NOMO-1 treated with dmso at 0.1 percent for 144 hours (cell line): ENCODE data around the gene CCDC18.
"Not testable (repeated sequence)": the region's sequence is repeated elsewhere in the genome, so short reads cannot be mapped to it uniquely, and the experiment has no call there.

Source experiments
- DNase-seq: peaks from one replicate; lab custom pipeline; 2025; ENCODE audit not compliant: unreplicated experiment; lab: John Stamatoyannopoulos, UW

CCDC18 gene, protein sequence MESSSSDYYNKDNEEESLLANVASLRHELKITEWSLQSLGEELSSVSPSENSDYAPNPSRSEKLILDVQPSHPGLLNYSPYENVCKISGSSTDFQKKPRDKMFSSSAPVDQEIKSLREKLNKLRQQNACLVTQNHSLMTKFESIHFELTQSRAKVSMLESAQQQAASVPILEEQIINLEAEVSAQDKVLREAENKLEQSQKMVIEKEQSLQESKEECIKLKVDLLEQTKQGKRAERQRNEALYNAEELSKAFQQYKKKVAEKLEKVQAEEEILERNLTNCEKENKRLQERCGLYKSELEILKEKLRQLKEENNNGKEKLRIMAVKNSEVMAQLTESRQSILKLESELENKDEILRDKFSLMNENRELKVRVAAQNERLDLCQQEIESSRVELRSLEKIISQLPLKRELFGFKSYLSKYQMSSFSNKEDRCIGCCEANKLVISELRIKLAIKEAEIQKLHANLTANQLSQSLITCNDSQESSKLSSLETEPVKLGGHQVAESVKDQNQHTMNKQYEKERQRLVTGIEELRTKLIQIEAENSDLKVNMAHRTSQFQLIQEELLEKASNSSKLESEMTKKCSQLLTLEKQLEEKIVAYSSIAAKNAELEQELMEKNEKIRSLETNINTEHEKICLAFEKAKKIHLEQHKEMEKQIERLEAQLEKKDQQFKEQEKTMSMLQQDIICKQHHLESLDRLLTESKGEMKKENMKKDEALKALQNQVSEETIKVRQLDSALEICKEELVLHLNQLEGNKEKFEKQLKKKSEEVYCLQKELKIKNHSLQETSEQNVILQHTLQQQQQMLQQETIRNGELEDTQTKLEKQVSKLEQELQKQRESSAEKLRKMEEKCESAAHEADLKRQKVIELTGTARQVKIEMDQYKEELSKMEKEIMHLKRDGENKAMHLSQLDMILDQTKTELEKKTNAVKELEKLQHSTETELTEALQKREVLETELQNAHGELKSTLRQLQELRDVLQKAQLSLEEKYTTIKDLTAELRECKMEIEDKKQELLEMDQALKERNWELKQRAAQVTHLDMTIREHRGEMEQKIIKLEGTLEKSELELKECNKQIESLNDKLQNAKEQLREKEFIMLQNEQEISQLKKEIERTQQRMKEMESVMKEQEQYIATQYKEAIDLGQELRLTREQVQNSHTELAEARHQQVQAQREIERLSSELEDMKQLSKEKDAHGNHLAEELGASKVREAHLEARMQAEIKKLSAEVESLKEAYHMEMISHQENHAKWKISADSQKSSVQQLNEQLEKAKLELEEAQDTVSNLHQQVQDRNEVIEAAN (N-terminal part only)

DNA sequence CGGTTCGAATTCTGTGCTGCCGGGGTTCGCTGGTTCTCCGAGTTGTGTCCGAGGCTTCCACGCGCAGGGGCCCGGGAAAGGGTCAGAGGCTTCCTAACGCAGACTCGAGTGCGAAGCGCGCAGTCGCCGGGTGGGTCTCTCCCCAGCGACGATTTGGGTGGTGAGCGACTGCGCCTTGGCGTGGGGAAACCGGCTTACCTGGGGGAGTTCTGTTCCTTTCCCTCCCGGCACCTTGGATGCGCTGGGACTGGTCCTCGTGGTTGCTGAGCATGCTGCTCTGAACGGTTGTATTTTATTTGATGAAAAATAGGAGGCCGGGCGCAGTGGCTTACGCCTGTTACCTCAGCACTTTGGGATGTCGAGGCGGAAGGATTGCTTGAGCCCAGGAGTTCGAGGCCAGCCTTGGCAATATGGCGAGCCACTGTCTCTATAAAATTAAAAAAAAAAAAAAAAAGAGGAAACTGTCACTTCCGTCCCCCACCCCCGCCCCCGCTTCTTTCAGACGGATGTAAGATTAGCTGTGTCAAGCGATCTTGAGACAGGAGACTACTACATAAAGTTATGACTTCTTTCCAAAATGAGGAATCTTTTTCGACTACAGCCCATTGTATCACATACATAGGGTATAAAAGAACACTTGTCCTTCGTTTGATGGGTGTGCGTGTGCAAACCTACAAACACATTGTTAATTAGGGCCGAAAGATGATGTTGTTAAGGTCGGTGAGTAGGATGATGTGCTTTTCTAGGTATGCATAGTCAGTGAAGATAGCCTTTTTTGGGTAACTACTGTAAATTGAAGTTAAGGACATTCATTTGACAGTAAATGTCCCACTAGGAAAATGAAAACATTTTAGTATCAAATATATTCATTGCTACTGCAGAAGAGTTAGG lies at the start of gene CCDC18:
TSS of gene CCDC18 (plus strand) at position 2 of the 891 bp plus-strand sequence. CDS start 2,638 bp downstream, outside the sequence.
- peak; percentile 25 for DNase-seq

DNA sequence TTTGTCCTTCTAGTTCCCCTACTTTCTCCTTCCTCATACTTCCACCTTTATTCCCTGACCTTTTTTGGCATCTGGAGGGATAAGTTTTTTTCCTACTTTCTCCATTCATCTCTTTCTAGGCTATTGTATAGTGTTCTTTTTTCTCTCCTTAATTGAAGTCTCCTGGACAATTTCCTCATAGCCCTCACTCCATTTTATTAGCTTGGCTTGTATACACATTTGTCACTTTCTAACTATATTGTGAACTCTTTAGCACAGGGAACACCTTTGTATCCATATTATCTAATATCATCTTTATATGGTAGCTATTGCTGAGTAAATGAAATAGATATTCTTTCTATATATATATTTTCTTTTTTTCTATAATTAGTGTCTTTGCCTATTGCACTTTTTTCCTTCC lies 47.9 kb upstream of the CCDC18 start:
- no peak for DNase-seq

DNA sequence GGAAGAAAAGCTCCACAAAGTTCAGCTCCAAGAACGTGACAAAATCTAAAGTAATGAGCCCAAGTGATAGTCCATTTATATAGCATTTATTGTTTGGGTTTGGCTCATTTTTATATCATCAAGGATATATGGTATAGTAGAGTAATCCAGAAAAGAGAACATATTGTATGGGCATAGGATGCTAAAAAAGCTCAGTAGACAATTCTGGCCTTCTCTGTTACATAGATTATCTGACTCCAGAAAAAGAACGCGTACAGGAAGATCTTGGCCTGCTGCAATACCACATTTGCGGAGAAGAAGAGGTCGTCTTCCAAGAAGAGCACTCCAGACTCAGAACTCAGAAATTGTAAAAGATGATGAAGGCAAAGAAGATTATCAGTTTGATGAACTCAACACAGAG lies 44.1 kb upstream of the CCDC18 start:
- no peak for DNase-seq

DNA sequence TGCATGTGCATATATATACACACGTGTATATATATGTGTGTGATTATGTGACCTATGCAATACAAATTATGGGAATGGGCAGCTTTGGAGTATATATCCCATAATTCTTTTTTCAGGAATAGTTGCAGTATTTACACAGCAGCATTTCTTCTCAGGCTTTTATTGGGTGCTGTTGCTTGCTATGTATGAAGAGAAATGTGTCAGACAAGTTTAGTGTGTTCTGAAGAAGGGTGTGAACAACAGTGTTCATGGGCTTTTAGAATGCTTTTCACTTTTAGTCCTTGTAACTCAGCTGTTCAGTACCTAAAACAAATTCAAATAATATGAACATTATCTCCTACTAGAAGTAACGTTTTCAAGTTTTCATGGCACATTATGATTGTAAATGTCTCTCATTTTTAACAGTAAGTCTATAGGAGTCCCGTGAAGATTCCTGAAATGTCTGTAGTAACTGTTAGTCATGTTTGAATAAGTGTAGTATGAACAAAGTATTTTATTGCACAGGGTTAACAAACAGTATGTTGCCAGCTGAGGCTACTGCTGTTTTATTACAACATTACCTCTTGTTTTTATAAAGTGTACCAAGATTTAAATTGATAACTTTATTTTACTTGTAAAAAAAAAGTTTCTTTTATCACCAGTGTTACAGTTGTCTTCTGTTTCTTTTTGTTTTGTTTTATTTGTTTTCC lies 42.8 kb upstream of the CCDC18 start:
- no peak for DNase-seq

DNA sequence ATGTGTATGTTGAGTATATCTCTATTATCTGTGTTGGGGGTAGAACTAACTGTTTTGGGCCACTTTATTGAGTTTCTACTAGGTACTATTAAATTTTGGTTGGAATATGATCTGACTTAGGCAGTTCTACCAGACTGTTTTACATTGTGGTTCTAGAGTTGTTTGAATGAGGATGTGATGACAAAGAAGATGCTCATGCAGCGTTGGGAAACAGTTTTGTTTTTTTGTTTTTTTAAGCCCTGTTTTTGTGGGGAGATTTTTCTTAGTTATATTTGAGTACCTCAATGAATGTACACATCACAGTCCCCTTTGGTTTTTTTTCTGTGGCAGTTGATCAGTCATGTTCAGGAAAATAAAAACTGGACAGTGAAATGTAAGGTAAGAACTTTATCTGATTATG lies 40.4 kb upstream of the CCDC18 start:
- no peak for DNase-seq

DNA sequence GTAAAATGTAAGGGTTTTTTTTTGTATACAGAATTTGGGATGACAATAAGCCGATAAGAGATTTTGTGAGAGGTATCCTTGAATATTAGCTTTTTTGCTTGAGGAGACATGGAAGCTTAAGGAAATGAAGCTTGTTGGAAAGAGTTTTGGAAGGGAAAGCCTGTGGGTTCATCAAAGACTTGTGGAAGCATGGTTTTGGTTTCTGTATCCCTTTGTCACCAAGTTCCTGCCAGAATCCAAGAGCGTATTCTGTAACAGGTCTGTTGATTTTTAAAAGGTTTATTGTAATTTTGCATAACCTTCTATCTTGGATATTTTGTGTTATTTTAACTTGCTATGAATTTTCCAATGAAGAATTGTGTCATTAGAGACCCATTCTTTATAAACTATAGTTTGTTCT lies 38.4 kb upstream of the CCDC18 start:
- no peak for DNase-seq

DNA sequence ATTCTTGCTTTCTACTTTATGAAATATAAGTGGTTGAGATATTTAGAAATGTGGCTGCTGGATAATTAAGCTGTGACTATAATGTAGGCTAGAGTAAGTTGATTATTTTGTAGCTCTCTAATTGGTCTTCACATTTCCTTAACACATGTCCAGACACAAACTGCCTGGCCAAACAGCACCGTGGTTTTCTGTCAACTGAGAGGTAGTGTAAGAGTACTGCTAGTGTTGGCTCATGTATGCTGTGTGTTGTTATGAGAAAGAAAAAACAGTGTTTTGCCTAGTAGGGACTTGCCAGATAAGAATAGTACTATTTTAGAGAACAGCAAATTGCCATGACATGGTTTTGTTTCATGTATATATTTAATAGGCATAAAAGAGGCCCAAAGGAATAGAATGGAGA lies 37.4 kb upstream of the CCDC18 start:
- DNase-seq = no peak

DNA sequence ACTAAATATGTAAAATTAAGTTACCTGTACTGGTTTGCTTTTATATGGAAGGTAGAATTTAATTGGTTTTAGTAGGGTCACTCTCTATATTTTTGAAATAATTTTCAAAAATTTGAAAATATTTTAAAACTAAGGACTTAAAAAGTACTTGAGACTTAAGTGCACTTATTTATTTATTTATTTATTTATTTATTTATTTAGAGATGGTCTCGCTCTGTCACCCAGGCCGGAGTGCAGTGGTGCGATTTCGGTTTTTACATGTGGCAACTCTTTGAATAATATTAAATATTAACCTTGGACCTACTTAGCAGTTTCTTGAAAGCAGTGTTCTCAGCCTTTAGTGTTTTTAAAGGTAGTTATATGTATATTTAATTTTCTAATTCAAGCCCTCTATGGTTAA lies 36.8 kb upstream of the CCDC18 start:
- DNase-seq = no peak

DNA sequence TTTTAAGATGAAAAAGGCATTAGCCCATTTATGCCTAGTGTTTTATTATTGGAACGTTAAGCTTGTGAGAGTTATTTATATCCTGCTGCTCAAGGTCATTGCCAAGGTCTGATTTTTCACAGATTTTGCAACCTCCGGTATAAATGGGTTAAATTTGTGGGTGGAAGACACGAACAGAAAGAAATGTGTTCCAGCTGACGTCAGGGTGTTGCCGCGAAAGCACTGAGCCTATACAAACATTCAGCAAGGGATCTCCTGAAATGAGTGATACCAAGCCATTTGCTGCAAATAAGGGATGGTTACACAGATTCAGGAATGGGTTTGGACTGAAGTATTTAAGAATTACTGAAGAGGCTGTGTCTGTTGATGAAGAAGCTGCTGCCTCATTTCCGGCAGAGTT lies 32.5 kb upstream of the CCDC18 start:
- no peak for DNase-seq

DNA sequence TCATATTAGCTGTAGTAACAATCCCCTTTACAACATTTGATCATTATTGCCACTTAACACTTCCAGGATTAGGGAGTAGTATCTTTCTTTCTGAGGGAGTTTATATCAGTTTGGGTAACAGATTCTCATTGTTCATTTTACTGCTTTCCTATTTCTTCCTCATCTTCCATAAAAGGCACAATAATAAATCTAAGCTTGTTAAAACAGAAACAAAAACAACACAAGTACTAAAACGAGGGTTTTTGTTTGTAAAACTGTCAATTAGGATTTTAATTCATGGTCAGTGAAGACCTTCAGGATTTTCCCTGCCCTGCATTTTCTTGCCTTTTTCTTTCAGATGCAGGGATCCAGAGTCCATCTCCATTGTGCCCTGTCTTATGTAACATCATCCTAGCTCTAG lies 29.8 kb upstream of the CCDC18 start:
- DNase-seq = no peak

DNA sequence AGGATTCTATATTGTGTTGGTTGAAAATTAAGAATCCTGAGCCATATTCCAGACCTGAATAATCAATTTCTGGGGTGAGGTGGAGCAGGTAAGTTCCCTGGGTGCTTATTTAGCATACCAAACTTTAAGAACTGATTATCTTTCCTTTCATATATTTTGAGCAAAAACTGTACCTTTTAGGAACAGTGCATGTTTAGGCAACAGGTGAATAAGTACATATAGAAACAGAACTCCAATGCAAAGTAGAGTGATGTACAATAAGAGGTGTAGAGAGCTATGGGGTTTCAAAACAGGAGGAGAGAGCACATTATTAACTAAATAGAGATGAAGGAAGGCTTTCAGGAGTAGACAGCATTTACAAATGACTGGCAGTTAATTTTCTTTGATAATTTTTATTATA lies 29.1 kb upstream of the CCDC18 start:
- DNase-seq = no peak

DNA sequence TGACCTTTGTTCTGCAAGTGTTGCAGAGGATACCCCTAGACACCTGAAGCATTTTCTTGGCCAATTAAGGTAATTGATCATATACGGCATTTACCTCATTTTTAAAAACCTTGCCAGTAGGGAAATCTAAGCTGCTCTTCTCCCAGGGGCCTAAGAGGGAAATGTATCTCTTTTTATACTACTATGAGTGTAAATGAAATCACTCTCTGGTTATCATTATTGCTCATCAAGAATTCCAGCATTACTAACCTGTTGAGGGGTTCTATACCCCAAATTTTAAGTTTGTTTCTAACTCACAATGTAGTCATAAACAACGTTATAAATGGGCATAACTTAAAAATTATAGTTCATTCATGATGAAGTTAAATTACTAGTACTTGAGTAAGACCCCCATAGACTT lies 27.7 kb upstream of the CCDC18 start:
- DNase-seq = no peak

DNA sequence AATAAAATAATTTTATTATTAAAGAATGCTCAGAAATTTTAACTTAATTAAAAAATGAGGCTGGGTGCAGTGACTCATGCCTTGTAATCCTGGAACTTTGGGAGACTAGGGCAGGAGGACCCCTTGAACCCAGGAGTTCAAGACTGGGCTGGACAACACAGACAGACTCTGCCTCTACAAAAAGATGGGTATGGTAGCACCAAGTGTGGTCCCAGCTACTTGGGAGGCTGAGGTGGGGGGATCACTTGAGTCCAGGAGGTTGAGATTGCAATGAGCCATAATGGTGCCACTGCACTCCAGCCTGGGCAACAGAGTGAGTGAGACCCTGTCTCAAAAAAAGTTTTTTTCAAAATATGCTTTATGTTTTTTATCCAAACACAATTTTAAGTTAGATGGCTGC lies 25.6 kb upstream of the CCDC18 start:
- no peak for DNase-seq

DNA sequence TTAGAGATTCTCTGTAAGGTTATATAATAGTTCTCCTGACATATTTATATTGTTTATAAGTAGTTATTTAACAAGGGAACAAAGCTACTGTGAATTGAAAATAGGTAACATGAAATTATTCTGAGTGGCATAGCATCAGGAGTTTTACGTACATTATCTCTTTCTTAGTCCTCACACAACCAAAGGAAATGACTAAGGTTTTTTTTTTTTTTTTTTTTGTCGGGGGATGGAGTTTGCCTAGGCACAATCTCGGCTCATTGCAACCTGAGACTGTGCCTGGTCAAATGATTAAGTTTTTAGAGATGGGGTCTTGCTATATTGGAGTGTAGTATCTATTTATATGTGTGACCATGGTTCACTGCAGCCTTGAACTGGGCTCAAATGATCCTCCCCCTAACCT lies 25.2 kb upstream of the CCDC18 start:
- no peak for DNase-seq

DNA sequence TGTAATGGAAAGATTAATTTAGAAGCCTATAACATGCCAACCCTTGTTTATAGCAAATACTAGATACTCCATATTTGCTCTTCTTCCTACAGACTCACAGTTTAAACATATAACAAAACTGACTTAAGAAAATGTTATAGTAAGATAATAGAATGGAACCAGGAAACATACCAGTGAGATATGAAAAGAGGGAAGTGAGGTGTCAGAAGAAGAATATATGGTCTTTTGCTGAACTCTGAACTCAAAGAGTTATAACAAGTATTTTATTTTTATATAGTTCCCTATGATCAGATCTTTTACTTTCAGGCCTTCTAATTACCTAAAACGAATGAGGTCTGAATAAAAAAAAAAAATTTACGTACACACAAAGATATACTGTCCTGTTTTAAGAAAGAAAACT lies 21.2 kb upstream of the CCDC18 start:
- no peak for DNase-seq

DNA sequence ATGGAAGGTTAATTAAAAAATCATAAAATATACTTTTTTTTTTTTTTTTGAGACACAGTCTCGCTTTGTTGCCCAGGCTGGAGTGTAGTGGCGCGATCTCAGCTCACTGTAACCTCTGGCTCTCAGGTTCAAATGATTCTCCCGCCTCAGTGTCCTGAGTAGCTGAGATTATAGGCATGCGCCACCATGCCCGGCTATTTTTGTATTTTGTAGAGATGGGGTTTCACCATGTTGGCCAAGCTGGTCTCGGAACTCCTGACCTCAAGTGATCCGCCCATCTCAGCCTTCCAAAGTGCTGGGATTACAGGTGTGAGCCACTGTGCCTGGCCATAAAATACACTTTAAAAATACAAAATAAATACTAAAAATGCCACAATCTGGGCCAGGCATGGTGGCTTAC lies 17.2 kb upstream of the CCDC18 start:
- DNase-seq = not testable (repeated sequence)

DNA sequence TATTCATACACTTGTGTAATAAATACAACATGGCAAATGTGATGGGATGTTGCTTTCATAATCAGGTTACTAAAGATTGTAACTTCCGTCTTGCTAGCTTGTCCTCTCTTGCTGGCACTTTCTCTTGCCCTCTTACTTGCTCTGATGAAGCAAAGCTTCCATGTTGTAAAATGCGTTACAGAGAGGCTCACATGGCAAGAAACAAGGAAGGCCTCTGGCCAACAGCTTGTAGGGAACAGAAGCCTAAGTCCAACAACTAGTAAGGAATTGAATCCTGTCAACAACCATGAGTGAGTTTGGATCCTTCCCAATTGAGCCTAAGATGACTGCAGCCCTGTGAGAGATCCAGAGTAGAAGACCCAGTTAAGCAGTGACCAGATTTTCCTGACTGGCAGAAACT lies 15.7 kb upstream of the CCDC18 start:
- DNase-seq = no peak

DNA sequence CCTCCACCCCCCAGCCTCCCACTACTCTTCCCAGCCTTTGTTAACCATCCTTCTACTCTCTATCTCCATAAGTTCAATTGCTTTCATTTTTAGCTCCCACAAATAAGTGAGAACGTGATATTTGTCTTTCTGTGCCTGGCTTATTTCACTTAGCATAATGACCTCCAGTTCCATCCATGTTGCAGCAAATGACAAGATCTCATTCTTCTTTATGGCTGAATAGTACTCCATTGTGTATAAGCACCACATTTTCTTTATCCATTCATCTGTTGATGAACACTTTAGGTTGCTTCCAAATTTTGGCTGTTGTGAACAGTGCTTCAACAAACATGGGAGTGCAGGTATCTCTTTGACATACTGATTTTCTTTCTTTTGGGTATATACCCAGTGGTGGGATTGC lies 14.6 kb upstream of the CCDC18 start:
- not testable (repeated sequence) for DNase-seq

DNA sequence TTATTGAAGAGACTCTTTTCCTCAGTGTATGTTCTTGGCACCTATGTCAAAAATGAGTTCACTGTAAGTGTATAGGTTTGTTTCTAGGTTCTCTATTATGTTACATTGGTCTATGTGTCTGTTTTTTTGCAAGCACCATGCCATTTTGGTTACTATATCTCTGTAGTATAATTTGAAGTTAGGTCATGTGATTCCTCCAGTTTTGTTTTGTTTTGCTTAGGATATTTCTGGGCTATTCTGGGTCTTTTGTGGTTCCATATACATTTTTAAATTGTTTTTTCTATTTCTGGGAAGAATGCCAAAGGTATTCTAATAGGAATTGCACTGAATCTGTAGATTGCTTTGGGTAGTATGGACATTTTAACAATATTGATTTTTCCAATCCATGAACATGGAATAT lies 13.5 kb upstream of the CCDC18 start:
- no peak for DNase-seq
